Astrocyte (in vitro differentiated cells and primary cell): ENCODE data around the gene EZH1. TPM values are rescaled to one million over a fixed set of nuclear protein-coding genes. Genes with fewer than 3 reads are reported as not detected.

ENCODE experiments used
- DNase-seq: peaks from one replicate; pipeline ENCODE4 v3.0.0-alpha.2; 2010; ENCODE audit warnings: low read depth
- FAIRE-seq: peaks from 2 replicates; lab custom pipeline; 2011; peaks lifted over from hg19 to GRCh38; lab: Jason Lieb, UNC
- H2AFZ ChIP-seq: 2 replicates; pipeline ENCODE4 v1.6.0; 2012; ENCODE audit warnings: low read depth, low read length, inconsistent platforms
- H3K27ac ChIP-seq: 2 replicates; pipeline ENCODE4 v1.5.1; 2011; ENCODE audit warnings: low read depth, low read length, inconsistent platforms
- H3K27me3 ChIP-seq: 2 replicates; pipeline ENCODE4 v1.6.0; 2011; ENCODE audit warnings: low read length, inconsistent platforms; ENCODE audit not compliant: insufficient read depth
- H3K36me3 ChIP-seq: 2 replicates; pipeline ENCODE4 v1.5.1; 2011; ENCODE audit warnings: low read length, inconsistent platforms; ENCODE audit not compliant: insufficient read depth
- H3K4me1 ChIP-seq: 2 replicates; pipeline ENCODE4 v1.5.1; 2011; ENCODE audit warnings: low read length, inconsistent platforms; ENCODE audit not compliant: insufficient read depth
- H3K4me2 ChIP-seq: 2 replicates; pipeline ENCODE4 v1.6.0; 2012; ENCODE audit warnings: low read length, inconsistent platforms
- H3K4me3 ChIP-seq: 2 replicates; pipeline ENCODE4 v1.5.1; 2011; ENCODE audit warnings: low read depth, mild to moderate bottlenecking, low read length, inconsistent platforms; ENCODE audit not compliant: insufficient read depth
- H3K79me2 ChIP-seq: 2 replicates; pipeline ENCODE4 v1.6.0; 2012; ENCODE audit warnings: mild to moderate bottlenecking, low read length, inconsistent platforms; ENCODE audit not compliant: insufficient read depth
- H3K9ac ChIP-seq: 2 replicates; pipeline ENCODE4 v1.6.0; 2012; ENCODE audit warnings: mild to moderate bottlenecking, low read length, inconsistent platforms
- H3K9me3 ChIP-seq: 2 replicates; pipeline ENCODE4 v1.5.1; 2012; ENCODE audit warnings: low read depth, mild to moderate bottlenecking, low read length, inconsistent platforms; ENCODE audit not compliant: insufficient read depth
- H4K20me1 ChIP-seq: 2 replicates; pipeline ENCODE4 v1.6.0; 2012; ENCODE audit warnings: low read length, inconsistent platforms; ENCODE audit not compliant: insufficient read depth
- H3K27ac Mint-ChIP-seq: one replicate; pipeline ENCODE4 v1.8.0; 2021; ENCODE audit warnings: mild to moderate bottlenecking, mixed read lengths; ENCODE audit not compliant: unreplicated experiment
- H3K27me3 Mint-ChIP-seq: one replicate; pipeline ENCODE4 v1.8.0; 2021; ENCODE audit warnings: low read depth, mixed read lengths; ENCODE audit not compliant: unreplicated experiment
- H3K36me3 Mint-ChIP-seq: one replicate; pipeline ENCODE4 v1.8.0; 2021; ENCODE audit warnings: low read depth, mixed read lengths; ENCODE audit not compliant: unreplicated experiment
- H3K4me1 Mint-ChIP-seq: one replicate; pipeline ENCODE4 v1.8.0; 2021; ENCODE audit warnings: low read depth, mixed read lengths; ENCODE audit not compliant: unreplicated experiment
- H3K4me3 Mint-ChIP-seq: one replicate; pipeline ENCODE4 v1.8.0; 2021; ENCODE audit warnings: mild to moderate bottlenecking, moderate library complexity, mixed read lengths; ENCODE audit not compliant: unreplicated experiment
- H3K9me3 Mint-ChIP-seq: one replicate; pipeline ENCODE4 v1.8.0; 2021; ENCODE audit warnings: mild to moderate bottlenecking, mixed read lengths; ENCODE audit not compliant: unreplicated experiment
- EZH2 ChIP-seq: IDR thresholded peaks from 2 replicates; pipeline ENCODE4 v1.6.1; 2012; ENCODE audit warnings: mild to moderate bottlenecking, low read length, inconsistent platforms; ENCODE audit not compliant: insufficient read depth
- total RNA-seq: library from RNA; stranded (reverse); gene quantifications from 2 replicates; pipeline ENCODE4 v1.2.1, GENCODE V29; 2021
- TF ChIP-seq, protein P1 (sequence below): IDR thresholded peaks from 2 replicates; pipeline ENCODE4 v1.5.1; 2011; ENCODE audit warnings: low read depth, mild to moderate bottlenecking, inconsistent platforms, low read length, moderate library complexity; ENCODE audit not compliant: insufficient read depth

The EZH1 gene
- total RNA-seq, 1 donor from 2014 or later: 15.2 TPM

DNA sequence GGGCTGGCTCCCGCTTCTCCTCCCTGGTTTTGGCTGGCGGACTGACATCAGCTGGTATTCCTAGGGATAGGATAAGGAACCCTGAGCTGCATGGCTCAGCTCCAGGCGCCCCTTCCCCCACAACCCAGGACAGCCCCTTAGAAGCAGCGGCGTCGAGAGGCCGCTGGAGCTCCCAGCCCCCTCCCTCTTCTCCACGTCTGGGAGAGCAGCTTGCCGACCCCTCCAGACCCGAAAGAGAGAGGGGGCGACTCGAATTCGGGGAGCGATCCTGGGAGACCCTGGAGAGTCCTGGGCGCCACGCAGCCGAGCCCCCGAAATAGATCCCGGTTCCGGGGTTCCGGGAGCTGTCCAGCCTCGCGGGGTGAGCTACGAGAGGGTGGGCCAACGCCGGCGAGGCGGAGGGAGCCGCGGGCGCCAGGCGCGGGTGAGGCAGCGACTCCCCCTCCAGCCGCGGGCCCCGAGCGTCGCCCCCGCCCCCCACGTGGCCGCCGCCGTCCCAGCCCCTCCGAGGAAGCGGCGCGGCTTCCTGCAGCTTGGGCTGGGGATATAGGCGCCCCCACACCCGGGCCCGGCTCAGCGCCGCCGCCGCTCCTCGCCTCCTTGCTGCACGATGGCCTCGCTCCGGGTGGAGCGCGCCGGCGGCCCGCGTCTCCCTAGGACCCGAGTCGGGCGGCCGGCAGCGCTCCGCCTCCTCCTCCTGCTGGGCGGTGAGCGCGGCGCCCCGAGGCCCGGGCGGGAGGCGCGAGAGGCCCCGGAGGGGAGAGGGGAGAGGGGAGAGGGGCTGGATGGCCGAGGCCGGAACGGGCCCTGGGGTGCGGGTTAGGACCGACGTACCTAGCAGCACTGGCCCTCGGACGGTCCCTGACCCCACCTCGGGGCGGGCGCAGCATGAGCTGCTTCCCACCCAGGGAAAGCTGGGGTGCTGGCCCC is 16.1 kb upstream of the EZH1 start, which contains the start of gene RAMP2:
RAMP2 (plus strand) TSS at position 576 of the 930 bp plus-strand sequence; CDS start at position 611, 35 bp downstream.
- Mint-ChIP-seq H3K27me3 (peaks cover 21% of the 10 kb centered on the region), H3K36me3 (peaks cover under 1% of the 10 kb centered on the region)

DNA sequence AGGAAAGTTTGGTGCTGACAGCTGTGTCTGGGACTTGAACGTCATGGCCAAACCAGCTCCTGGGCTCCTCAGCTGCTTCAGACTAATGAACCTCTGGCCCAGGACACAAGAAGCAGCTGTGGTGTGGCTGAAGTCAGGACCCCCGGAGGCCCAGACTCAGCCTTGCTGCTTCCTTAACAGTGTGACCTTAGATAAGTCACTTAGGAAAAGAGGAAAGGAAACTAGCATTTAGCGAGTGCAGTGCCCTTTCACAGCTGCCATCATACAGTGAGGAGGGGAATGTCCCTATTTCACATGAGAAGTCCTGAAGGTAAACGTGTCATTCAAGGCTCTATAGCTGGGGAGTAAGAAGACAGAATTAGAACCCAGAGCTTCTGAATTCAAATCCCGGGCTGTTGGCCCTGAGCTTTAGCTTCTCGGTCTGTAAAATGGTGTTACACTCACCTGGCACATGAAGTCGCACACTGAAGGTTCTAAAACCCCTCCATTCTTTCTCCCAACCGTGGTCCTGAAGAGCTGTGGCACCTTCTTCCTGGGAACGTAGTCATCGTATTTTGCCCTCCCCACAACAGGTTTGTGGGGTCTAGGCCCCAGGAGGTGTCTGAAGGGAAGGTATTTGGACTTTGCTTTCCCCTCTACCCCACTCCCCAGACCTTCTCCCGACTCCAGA is 15.3 kb upstream of the EZH1 start:
- Histone ChIP-seq H3K9me3 (peaks cover 4% of the 10 kb centered on the region), H4K20me1 (no peaks in the 10 kb centered on the region), H3K36me3 (no peaks in the 10 kb centered on the region), H3K79me2 (no peaks in the 10 kb centered on the region), H3K27ac (no peak overlapping the region), H3K4me2 (peak overlapping the region; percentile 85), H2AFZ (no peak overlapping the region), H3K9ac (no peak overlapping the region), H3K4me3 (no peak overlapping the region), H3K27me3 (peaks cover 21% of the 10 kb centered on the region), H3K4me1 (peaks cover 2% of the 10 kb centered on the region)
- Mint-ChIP-seq H3K4me1 (peaks cover 8% of the 10 kb centered on the region), H3K36me3 (peaks cover 1% of the 10 kb centered on the region), H3K4me3 (peak overlapping the region; percentile 66), H3K27me3 (peaks cover 24% of the 10 kb centered on the region), H3K27ac (peak overlapping the region; percentile 69), H3K9me3 (no peaks in the 10 kb centered on the region)
- DNase-seq (no peak), FAIRE-seq (no peak)
- peak; percentile 34 for TF ChIP-seq EZH2
- TF ChIP-seq, protein P1, sequence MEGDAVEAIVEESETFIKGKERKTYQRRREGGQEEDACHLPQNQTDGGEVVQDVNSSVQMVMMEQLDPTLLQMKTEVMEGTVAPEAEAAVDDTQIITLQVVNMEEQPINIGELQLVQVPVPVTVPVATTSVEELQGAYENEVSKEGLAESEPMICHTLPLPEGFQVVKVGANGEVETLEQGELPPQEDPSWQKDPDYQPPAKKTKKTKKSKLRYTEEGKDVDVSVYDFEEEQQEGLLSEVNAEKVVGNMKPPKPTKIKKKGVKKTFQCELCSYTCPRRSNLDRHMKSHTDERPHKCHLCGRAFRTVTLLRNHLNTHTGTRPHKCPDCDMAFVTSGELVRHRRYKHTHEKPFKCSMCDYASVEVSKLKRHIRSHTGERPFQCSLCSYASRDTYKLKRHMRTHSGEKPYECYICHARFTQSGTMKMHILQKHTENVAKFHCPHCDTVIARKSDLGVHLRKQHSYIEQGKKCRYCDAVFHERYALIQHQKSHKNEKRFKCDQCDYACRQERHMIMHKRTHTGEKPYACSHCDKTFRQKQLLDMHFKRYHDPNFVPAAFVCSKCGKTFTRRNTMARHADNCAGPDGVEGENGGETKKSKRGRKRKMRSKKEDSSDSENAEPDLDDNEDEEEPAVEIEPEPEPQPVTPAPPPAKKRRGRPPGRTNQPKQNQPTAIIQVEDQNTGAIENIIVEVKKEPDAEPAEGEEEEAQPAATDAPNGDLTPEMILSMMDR: no peak

More for the DNA sequence above, 16.1 kb upstream of the EZH1 start, which contains the start of gene RAMP2:
- FAIRE-seq: no peak
- no peaks in the 10 kb centered on the region for H4K20me1 ChIP-seq
- H3K9me3 Mint-ChIP-seq: no peaks in the 10 kb centered on the region
- H3K4me1 Mint-ChIP-seq: peaks cover 8% of the 10 kb centered on the region
- no peaks in the 10 kb centered on the region for H3K36me3 ChIP-seq
- H3K79me2 ChIP-seq: no peaks in the 10 kb centered on the region
- peak within 1 kb of the TSS; percentile 39 for H3K4me3 ChIP-seq
- H3K9ac ChIP-seq: peak within 1 kb of the TSS; percentile 48
- peaks cover 4% of the 10 kb centered on the region for H3K9me3 ChIP-seq
- peak within 1 kb of the TSS; percentile 92 for H2AFZ ChIP-seq
- H3K27me3 ChIP-seq: peaks cover 19% of the 10 kb centered on the region
- peak within 1 kb of the TSS; percentile 85 for H3K4me2 ChIP-seq
- H3K27ac ChIP-seq: no peak within 1 kb of the TSS
- peak within 1 kb of the TSS; percentile 66 for H3K4me3 Mint-ChIP-seq
- H3K4me1 ChIP-seq: peaks cover 2% of the 10 kb centered on the region
- H3K27ac Mint-ChIP-seq: peak within 1 kb of the TSS; percentile 69
- peak; percentile 27 for TF ChIP-seq EZH2
- TF ChIP-seq, protein P1: no peak
- DNase-seq: no peak
